GM18867 (cell line): ENCODE data around the gene ROR2.
A peak's percentile ranks its signal among the peaks of the same experiment; 100 is the strongest.

Experiments
- ATAC-seq: cut with Tn5 transposase; IDR thresholded peaks from one replicate; pipeline ENCODE4 v1.9.1; 2021; ENCODE audit warnings: mild to moderate bottlenecking, moderate library complexity; ENCODE audit not compliant: unreplicated experiment

The ROR2 gene

DNA sequence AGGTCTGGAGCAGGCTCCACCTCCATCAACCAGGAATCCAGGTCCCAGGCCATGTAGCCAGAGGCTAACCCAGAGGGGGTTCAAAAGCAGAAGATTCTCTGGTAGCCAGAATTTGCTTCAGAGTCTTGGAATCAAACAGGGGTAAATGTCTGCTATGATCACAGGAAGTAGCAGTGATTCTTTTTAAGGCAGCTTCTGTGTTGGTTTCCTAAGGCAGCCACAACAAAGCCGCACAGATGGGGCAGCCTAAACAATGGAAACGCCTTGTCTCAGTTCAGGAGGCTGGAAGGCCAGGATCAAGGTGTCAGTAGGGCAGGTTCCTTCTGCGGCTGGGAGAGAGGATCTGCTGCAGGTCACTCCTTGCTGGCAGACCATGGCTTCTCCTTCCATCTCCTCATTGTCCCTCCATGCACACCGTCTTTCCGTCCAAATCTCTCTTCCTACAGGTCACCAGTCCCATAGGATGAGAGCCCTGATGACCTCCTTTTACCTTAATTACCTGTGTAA, 167.3 kb downstream of the ROR2 start:
- no peak for ATAC-seq

DNA sequence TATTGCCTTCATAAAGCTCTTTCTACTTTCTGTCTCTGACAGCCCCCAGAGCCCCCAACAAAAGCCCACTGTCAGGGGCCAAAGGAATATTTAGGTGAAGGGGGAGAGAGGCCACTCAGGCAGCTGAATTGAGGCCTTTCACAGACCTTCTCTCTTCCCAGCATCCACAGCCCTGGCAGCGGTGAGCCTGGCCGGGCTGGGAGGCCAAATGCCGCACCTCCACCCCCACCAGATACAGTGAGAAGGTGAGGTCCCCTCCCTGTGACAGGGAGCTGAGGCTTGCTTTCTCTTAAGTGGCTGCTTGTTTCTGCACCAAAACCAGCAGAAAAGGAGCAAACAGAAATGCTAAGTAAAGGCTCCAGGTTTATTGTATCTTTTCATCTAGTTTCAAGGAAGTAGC, 168.1 kb downstream of the ROR2 start:
- no peak for ATAC-seq

GRCh38 chr9:91781116-91781515, 168.9 kb downstream of the ROR2 start:
- no peak for ATAC-seq

GRCh38 chr9:91778031-91778430, 172.0 kb downstream of the ROR2 start:
- no peak for ATAC-seq

DNA sequence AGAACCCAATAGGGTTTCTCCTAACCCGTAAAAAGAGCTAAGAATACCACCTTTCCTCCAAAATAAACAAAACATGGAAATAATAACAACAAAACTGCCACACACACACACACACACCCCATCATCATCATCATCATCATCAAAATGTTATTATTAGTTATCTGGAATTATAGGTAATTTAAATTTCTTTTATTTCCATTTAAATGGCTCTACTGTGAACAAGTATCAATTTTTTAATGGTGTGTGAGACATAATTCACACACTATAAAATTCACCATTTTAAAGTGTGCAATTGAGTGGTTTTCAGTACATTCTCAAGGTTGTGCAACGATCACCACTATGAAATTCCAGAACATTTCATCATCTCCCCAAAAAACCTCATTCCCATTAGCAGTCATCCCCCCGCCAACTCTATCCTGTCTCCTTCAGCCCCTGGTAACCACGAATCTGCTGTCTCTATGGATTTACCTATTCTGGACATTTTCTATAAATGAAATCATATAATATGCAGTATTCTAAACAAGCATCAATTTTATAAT, 172.7 kb downstream of the ROR2 start:
- no peak for ATAC-seq

DNA sequence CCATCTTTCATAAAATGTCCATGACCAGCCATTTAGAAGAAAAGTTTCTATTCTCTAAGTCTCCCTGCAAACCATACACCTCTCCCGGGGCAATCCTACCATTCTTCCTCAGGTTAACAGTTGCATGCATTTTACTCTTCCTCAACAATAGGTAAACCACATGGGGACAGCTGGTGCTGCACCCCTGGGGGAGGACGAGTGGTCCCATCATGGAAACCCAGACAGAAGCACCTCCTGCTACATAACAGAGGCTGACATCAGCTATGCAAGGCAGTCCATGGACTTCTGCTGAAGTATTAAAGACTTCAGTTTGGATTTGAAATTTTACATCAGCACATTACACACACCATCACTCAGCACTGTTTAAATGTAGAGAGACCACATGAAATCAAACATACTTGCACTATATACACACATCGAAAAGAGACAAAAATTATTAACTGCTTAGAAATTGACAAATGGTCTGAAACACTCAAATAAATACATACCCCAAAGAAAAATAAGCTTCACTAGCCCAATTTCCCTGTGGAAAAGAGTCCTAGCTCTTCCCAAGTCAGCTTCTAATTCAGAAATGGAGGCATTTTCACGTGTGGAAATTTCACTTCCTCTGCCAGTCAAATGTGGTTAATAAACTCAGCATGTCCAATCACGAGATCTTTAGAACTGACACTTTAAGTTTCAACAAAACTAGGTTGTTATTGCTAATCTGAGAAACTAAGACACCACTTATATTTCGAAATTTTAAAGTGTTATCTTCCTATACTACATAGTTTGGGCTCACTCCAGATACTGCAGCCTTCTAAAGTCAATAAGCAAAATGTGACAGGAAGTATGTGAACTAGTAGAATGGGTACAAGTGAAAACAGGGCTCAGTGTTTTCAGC, 173.4 kb downstream of the ROR2 start:
- no peak for ATAC-seq

DNA sequence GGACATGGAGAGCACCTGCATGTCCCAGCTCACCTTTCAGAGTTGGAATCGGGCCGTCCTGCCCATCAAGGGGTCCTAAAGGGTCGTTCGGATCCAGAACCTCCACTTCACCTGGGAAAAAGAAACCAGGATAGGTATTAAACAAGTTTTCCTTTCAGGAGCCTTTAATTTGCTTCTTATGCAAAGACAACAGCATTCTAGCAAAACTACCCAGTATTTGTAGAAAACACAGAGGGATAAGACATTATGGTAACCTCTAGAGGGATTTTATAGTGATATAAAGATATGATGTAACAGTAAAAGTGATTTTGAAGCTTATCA, 174.4 kb downstream of the ROR2 start:
- ATAC-seq = no peak

DNA sequence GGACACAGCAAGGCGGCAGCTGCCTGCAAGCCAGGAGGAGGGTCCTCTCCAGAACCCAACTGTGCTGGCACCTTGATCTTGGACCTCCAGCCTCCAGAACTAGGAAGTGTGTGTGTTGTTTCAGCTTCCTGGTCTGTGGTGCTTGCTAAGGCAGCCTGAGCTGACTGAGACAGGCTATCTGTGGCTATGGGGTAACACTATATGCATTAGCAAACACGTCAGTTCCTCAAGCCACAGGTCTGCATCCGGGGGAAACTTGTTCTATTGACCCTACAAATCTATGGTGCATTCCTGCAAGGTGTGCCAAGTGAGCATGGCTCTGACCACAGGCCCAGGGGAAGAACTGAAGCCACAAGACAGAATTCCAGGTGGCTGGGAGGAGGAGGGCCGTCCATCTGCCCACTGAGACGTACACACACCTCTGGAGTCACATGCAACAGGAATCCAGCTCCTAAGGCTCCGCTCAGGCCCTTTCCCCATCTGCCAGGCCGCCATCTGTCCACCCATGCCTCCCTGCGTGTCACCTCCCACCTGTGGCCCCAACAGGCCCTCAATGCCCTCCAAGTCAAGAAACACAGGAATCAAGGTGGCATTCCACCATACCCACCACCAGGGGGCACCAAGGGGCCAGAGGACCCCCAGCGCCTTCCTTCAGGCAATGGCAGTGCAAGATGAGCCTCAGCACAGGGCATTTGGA, 174.9 kb downstream of the ROR2 start:
- peak; percentile 58 for ATAC-seq

DNA sequence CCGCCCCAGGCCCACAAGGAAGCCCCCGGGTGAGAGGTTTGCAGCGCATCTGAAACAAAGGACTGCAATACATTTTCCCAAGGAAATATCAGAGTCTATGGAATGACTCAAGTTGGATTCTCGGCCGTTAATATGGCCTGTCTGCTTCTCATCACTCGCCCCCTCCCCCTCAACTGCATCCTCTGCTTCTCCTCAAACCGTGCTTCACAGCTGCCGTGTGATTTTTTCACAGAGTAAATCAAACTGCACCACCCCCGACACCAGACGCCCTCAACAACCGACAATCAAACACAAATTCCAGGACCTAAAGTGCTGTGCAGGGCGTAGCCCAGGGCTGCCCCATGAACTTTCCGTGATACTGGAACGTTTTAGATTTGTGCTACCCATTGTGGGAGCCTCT, 176.9 kb downstream of the ROR2 start:
- ATAC-seq = no peak

DNA sequence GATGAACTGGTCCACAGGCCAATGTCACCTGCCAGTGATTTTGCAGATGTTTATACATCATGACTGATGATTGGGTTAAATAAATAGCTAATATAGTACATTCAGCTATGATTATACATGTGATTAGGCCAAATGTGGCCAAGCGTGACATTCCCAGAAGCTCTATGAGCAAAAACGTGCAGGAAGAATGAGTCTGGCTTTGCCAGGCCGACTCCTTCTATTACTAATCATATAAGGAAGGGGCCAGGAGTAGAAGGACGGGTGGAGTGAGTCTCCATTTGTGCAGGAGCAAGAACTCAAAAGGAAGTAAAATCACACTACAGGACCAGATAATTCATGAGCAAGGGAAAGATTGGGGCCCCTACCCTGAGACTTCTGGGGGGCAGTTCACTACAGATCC, 178.2 kb downstream of the ROR2 start:
- ATAC-seq = no peak

GRCh38 chr9:91771027-91771426, 179.0 kb downstream of the ROR2 start:
- no peak for ATAC-seq

DNA sequence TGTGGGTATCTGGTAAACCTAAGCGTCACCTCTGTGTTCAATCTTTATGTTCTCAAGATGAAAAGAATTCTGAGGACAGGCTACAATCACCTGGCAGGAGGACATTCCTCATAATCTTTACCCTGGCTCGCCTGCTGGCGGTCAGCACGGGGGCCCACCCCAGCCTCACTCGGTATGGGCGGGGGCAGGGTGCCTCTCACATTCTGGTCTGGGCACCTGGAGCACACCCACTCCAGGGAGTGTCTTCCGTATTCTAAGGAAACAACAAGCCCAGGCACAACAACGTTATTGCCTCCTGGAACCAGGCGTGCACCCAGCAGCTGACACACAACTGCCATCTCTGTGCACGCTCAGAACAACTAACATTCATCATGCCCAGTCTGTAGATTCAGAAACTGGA, 179.8 kb downstream of the ROR2 start:
- ATAC-seq = no peak

GRCh38 chr9:91768977-91769916, 180.8 kb downstream of the ROR2 start:
- no peak for ATAC-seq

DNA sequence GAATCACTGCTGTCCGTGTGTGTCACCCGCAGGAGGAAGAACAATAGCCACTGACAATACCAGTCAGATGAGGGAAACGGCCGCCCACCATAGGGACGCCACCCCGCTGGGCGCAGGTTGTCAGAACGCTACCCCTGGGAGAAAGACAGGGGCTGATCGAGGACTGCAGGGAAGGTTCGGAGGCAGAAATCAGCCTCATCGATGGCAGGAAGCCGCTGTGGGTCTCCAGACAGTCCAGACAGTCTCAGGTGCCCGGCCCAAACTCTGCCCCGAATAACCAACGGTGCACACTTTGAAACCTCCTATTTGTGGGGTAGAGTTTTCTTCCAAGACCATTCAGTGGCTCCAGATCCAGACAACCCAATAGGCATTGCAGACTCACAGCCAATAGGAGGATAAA, 181.5 kb downstream of the ROR2 start:
- no peak for ATAC-seq

GRCh38 chr9:91766315-91767069, 183.5 kb downstream of the ROR2 start:
- no peak for ATAC-seq

DNA sequence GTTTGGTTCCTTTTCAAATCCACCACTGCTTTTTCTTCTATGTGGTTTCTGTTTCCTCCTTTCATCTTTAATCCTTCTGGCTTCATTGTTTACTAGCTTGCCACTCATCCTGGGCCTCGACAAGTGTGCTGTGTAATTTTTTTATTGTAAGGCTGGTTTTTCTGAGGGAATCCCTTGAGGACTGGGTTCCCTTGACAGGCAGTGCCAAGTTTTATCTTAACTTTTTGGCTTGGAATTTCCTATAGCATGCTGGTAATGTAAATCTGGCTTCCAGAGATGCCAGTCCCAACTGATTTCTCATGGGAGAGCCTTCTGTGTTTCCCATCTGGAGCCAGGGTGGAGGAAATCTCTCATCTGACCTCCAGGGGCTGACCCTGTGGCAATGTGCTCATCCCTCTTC, 184.7 kb downstream of the ROR2 start:
- ATAC-seq = no peak

DNA sequence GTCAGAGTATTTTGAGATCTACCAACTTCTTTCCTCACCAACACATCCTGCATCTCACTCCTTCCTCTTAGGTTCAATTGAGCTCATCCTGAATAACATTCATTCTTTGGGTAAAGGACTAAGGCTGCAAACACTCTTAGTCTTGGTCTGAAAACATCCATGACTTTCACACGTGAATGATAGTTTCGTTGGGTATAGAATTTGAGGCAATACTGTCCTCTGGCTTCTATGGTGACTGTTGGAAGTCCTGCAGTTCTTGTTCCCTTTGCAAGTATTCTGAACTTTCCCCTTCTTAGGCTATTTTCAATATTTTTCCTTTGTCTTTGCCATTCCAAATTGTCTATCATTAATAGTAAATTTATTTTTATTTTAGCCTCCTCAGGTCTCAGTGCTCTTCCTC, 185.4 kb downstream of the ROR2 start:
- no peak for ATAC-seq

DNA sequence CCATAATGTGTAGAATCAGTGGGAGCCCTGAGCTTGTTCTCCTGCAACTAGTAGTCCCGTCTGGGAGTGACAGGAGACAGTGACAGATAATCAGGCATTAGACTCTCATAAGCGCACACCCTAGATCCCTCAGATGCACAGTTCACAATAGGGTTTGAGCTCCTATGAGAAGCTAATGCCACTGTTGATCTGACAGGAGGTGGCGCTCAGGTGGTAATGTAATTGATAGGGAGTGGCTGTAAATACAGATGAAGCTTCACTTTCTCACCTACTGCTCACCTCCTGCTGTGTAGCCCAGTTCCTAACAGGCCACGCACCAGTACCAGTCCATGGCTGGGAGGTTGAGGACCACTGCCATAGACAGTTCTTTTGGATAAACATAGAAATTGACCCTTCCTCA, 188.7 kb downstream of the ROR2 start:
- ATAC-seq = no peak

GRCh38 chr9:91760906-91761305, 189.1 kb downstream of the ROR2 start:
- no peak for ATAC-seq

DNA sequence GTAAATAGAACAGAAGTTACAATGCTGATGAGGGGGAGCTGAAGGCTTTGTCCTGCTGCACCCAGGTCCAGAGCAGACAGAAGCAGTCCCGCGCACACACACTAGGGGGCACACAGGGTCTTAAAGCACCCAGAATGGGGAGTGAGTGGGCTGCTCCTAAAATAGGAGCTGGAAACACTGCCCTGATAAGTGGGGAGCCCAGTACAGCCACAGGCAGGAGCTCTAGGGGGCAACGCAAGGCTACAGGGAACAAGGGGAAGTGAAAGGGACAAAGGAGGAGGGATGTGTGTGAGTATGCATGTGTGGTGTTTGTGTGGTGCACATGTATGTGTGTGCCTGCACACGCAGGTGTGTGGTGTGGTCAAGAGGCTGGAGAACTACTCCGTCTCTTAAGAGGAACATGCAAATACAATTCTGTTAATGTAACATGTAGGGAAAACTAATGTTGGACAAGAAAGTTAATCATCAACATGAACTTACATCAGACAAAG, 191.5 kb downstream of the ROR2 start:
- no peak for ATAC-seq
